Measurements from ENCODE around the gene LRFN2.

The LRFN2 gene

GRCh38 chr6:40426346-40427066 is 160.7 kb downstream of the LRFN2 start:
- no peak for FAIRE-seq

DNA sequence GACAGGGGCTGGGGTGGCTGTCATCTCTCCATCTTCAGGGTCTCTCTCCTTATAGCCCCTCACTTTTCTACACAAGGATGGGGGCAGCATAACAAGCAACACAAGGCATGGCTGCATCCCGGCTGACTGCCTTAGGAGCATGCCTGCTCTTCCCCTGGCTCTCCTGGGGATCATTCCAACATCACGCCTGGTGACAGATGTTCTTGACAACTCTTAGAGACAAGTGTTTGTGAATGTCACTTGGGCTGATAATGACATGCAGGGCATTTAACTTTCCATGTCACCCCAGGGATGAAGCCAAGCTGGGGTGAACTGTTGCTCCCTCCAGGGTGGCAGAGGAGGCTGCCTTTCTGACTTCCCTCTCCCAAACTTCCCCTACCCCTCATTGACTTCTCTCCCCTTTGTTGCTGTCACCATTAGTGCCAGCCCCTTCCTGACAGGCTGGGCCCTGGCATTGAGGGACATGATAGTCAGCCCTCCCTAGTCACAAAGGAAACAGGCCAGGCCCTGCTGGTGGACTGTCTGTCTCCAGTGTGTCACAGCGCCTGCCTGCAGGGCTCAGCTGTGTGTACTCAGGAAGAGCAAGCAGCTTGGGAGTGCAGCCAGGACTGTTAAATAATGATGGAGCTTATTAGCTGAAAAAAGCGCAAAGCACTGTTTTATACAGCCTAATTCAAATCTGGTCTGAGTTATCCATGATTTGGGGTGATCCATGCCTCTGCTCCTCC is 161.8 kb downstream of the LRFN2 start:
- FAIRE-seq, result no peak

GRCh38 chr6:40422046-40422445 is 165.1 kb downstream of the LRFN2 start:
- FAIRE-seq, result no peak

DNA sequence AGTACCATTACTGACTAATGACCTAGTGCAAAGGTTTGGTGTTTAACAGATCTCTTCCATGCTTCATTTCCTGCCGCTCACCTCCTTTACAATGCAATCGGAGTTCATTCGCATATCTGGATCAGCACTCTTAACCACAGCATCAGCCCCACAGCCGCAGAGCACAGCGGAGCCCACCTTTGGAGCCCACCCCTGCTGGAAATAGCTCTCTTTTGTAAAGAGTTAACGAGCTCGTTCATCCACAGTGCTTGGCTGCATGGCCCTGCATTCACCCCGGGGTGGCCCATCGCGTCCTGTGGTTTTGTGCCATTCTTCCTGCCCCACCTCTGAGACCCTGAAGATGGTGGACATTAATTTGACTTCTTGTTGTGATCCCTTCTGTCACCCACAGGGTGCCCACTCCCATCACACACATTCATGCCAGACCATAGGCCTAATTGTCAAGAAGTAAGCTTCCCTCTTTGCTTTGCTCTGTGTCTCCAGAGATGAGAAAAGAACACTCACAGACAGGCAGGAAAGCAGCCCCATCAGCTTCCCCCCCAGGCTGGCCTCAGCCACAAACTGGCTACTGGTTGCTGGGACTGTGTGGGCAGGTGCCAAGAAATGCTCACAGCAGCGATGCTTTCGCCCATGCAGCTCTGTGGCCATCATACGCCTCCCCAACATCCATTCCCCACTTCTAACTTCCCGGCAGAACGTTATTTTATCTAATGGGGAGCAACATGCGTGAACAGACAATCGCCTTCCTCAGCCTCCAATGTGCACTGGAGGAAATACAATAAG is 167.0 kb downstream of the LRFN2 start:
- no peak for FAIRE-seq

GRCh38 chr6:40419377-40419776 is 167.8 kb downstream of the LRFN2 start:
- FAIRE-seq, result no peak

DNA sequence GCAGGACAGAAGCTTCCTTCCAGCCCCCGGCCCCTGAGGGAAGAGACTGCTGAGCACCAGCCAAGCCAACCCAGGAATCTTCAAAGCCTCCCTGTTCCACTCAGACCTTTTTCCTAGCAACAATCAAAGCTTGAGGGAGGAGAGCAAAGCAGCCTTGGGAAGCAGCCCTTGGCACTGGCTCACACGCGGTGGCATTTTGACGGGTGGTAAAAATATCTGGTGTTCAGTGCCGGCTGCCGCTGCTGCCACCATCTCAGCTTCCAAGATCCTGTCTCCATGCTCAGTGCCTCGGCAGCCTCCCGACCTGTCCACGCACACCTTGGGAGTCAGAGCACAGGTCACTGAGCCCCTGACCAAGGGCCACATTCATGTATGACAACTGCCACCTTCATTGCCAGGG is 170.1 kb downstream of the LRFN2 start:
- FAIRE-seq, result no peak

DNA sequence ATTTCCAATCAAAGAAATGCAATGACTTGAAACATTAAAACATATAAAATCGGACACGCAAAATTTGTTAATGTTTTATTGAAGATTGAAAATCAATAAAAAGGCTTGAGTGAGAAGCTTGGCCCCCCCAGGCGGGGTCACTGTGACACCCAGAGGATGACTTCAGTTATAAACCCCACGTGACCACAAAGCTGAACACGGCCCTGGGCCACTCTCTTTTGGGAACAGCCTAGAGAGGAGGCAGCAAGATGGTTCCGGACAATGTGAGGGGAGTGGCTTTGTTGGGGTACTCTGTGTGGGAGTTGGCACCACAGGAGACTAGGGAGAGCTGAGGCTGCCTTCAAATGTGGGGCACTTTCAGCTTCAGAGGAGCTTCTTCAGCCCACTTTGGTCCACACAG is 172.5 kb downstream of the LRFN2 start:
- FAIRE-seq, result no peak

GRCh38 chr6:40413239-40413638 is 173.9 kb downstream of the LRFN2 start:
- no peak for FAIRE-seq

GRCh38 chr6:40411881-40412280 is 175.3 kb downstream of the LRFN2 start:
- FAIRE-seq, result no peak

- FAIRE-seq, result no peak
These were observed 176.3 kb downstream of the LRFN2 start for GRCh38 chr6:40410821-40411220.

DNA sequence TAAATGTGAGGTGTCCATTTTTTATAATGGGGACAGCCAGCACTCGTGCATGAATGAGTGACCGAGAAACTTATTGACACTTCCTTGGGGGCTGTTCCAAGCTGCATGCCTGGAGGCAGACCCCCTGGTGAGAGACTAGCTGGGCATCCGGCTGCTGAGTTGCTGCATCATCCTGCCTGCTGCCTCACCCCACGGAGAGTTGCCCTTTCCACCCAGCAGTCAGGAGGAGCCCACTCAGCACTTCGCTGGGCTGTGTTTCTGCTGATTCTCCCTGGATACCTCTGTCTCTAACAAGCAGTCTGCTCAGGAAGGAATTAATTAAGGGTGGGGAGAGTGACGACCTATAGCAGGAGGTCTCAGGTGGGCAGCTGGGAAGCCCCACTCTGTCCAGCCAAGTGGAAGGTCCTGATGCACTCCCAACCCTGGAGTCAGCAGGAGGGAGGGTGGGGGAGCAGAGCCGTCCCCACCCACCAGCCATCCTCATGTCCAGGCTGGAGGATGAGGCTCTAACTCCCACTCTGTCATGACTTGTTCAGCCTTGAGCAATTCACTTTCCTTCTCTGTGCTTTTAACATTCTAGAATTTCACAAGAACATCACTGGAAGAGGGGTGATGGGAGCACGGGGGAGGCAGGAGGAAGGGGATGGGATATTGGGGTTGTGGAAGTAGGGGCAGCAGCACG is 177.3 kb downstream of the LRFN2 start:
- no peak for FAIRE-seq

- FAIRE-seq, result no peak
These were observed 178.2 kb downstream of the LRFN2 start for GRCh38 chr6:40408786-40409542.

DNA sequence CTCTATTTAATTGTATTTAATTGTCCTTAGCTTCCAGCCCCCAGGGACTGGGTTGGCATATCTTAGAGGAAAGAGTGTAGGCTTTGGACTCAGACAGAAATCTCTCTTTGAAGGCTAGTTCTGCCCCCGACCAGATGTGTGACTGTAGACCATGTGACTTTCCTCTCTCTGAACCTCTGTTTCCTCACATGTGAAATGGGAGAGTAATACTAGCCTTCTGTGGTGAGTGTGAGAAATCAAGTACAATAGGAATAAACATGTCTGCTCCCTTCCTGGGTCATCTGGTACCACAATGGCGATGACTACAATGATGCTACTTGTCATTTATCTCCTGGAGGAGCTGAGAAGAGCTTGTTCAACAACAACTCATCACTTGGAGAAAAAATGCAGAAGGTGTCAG is 179.9 kb downstream of the LRFN2 start:
- no peak for FAIRE-seq

DNA sequence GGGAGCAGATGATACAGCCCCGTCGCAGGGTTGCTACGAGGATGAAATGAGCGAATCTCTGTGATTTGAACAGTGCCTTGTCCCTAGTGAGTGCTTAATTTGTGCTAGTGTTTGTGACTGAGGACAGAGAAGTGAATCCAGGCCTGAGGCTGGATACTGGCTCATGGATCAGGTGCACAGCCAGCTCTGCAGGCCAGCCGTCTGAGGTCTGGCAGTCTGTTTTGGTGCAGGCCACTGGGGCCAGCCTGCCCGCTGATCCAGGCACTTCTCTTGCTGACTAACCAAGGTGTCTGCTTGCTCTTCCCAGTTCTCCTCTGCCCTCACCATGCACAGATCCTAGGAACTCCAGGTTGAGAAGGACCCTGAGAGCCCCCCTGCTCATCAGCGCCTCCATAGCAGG is 181.0 kb downstream of the LRFN2 start:
- no peak for FAIRE-seq

DNA sequence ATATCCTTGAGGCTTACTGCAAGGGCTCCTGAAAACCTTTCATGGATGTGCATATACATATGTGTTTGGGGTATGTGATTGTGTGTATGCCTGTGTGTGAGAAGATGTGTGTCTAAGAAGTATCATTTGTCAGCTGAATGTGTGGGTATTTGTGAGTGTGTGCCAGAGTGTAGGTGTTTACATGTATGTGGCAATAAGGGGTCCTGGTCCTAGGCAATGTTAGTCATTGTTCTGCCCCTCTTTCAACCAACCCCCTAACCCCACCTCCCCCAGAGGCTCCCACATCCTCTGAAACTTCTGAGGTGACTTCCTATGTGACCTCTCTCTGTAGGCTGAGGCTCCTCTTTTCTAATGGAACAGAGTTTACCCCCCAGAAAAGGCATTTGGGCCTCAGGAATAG is 186.4 kb downstream of the LRFN2 start:
- FAIRE-seq, result no peak

DNA sequence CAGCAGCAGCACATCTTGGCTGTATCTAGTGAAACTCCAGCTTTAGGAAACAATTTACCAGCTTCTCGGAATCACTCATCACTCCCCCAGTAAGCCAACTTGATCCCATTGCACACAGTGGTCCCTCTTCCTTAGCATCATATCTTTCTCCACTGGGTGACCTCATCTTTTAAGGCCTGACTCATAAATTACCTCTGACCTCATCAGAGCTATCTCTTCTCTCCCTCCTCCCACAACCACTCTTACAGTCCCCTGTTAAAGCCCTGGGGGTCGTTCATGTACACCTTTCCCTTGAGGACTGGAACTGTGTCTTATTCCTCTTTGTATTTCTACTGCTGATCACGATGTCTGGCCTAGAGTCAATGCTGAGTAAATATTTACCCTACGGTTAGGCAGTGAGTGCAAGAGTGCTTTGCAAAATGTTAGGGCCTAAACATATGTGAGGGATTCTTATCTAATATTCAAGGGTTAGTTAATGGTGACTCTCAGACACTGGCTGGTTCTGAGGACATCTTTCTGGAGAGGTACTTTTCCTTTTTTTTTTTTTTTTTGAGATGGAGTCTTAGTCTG is 187.2 kb downstream of the LRFN2 start:
- FAIRE-seq, result no peak

- FAIRE-seq, result no peak
These were observed 188.2 kb downstream of the LRFN2 start for GRCh38 chr6:40398810-40399477.

GRCh38 chr6:40398034-40398691 is 189.0 kb downstream of the LRFN2 start:
- FAIRE-seq, result no peak

DNA sequence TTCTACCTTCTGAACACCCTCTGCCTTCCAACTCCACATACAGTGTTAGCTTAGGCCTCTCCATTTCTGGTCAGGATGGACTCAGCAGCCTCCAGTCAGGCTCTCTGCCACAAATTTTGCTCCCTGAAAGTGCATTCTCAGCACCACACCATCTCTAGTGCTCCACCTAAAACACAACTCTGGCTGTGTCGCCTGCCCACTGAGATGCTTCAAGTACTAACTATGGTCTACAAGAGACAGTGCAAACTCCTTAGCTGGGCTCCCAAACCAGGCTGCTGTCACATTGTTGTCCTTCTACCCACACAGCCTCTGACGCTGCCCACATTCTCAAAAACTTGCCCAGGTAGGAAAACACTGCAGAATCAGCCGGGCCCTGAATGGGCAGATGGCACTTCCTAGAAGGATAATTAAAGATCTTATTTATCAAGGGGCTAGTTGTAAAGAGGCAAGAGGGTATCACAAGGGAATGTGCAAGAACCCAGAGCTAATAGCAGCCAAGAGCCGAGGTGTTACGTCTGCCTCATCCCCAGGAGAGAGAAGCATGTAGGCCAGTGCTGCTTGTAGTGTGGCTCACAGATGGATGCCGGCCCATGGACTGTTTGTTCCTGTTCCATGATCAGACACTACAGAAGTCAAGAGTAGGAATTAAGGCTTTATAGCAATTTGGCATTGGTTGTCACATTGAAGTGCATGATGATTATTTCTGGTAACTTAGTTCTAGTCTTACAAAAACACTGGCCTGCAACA is 189.7 kb downstream of the LRFN2 start:
- FAIRE-seq, result no peak

DNA sequence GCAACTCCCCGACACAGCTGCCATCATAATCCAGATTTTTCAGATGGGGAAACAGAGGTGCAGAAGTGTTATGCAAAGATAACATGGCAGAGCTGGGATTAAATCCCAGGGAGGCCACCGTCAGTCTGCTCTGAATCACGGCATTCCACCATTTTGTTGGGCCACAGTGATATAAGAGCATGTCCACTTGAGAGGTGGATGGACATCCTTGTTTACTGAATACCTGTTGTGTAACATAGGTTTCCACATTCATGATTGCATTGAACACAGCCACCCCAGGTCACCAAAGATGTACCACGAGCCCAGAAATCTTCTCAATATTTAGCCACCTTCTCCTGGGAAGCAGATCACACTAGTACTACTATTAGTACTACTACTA is 191.5 kb downstream of the LRFN2 start:
- FAIRE-seq, result no peak

Data from G401.6 (cell line).